Transverse colon (tissue), 4 donors: Measurements from ENCODE around the gene SORT1. TPM values are rescaled to one million over a fixed set of nuclear protein-coding genes. Genes with fewer than 3 reads are reported as not detected.

Experiments used
- DNase-seq: peaks from one replicate; pipeline ENCODE4 v3.0.0-alpha.2; 2019
- H3K27ac ChIP-seq, 4 donors: fragments of 200-600 bp; sonication (generic); 2 replicates each; pipeline ENCODE4 v1.5.1; 2016 to 2018; ENCODE audit warnings: inconsistent platforms in 4 of 4
- H3K27me3 ChIP-seq: fragments of 200-600 bp; sonication (generic); 2 replicates; pipeline ENCODE4 v1.5.1; 2017; ENCODE audit warnings: inconsistent platforms
- H3K36me3 ChIP-seq, 4 donors: fragments of 200-600 bp; sonication (generic); 2 replicates each; pipeline ENCODE4 v1.5.1; 2017 to 2019; ENCODE audit warnings: inconsistent platforms in 4 of 4
- H3K4me1 ChIP-seq, 4 donors: fragments of 200-600 bp; sonication (generic); 2 replicates each; pipeline ENCODE4 v1.5.1; 2017 to 2020; ENCODE audit warnings: inconsistent platforms in 4 of 4
- H3K4me3 ChIP-seq, 4 donors: fragments of 200-600 bp; sonication (generic); 1 replicate in 1 of 4; 2 replicates in 3 of 4; pipeline versions ENCODE4 v1.5.1 to v1.6.1; 2017 to 2019; ENCODE audit warnings: inconsistent platforms in 4 of 4
- H3K9me3 ChIP-seq, 2 donors: fragments of 200-600 bp; sonication (generic); 2 replicates each; pipeline ENCODE4 v1.5.1; 2017 to 2019; ENCODE audit warnings: inconsistent platforms in 2 of 2
- EP300 ChIP-seq: sonication (generic); formaldehyde crosslinking; IDR thresholded peaks from one replicate; pipeline ENCODE4 v1.6.1; 2017; ENCODE audit warnings: antibody characterized with exemption, low read depth
- POLR2A ChIP-seq: fragments of 450-650 bp; IDR thresholded peaks from one replicate; pipeline ENCODE4 v1.6.1; 2016; ENCODE audit warnings: antibody characterized with exemption, mild to moderate bottlenecking, moderate library complexity
- POLR2AphosphoS5 ChIP-seq, 3 donors: sonication (generic); formaldehyde crosslinking; IDR thresholded peaks; one replicate each; pipeline ENCODE4 v1.6.1; 2016; ENCODE audit warnings: antibody characterized with exemption in 3 of 3
- WGBS, 2 donors: methylation state at CpG; one replicate each; pipeline ENCODE4 v1.1.5; 2018; ENCODE audit warnings: low coverage in 1 of 2; 5-methylcytosine and 5-hydroxymethylcytosine counted together
- in situ Hi-C, 4 donors: fragments of 200-750 bp; cut with MboI; loops; one replicate each; pipeline versions ENCODE4 v1.15.0 to v1.15.1; 2017; ENCODE audit warnings: low sequenced_read_pairs in 3 of 4, low pct_ligation_motif_present in 1 of 4, low pct_unique_long_range_greater_than_20kb in 1 of 4
- intact Hi-C: fragments of 100-400 bp; cut with DNase I; formaldehyde crosslinking; loops from one replicate; pipeline ENCODE4 v1.15.1; 2023; ENCODE audit warnings: low total_unique reads
- total RNA-seq, 4 donors: library from RNA; depleted of rRNA; stranded (reverse); fragments of >200 nt; gene quantifications; one replicate each; pipeline ENCODE4 v1.1.0, GENCODE V29; 2016
- TF ChIP-seq, protein P1 (sequence below), 5 experiments: fragments of 200-600 bp in 3 of 5; fragments of 450-650 bp in 2 of 5; sonication (generic) in 3 of 5; IDR thresholded peaks; 1 replicate in 2 of 5; 2 replicates in 3 of 5; pipeline ENCODE4 v1.5.1; 2016 to 2017; ENCODE audit warnings: antibody characterized with exemption in 5 of 5, inconsistent platforms in 3 of 5, mild to moderate bottlenecking in 2 of 5, moderate library complexity in 1 of 5

The SORT1 gene
- total RNA-seq, 4 donors from 2014 or later: 53.5 to 79.3 (median 66.2) TPM

GRCh38 chr1:109350182-109350581, 47.5 kb downstream of the SORT1 start:
- DNase-seq: no peak
- 94 to 100% methylated on average over 3 to 4 of the region's 4 CpGs for WGBS, 2 donors
- Histone ChIP-seq H3K4me1 (peaks cover 0 to 25% (median 8%) of the 10 kb centered on the region in 4 donors), H3K36me3 (peaks cover 0 to 25% (median 12%) of the 10 kb centered on the region in 4 donors), H3K4me3 (no peak overlapping the region), H3K27ac (peak overlapping the region in 1 of 4 donors; percentile 43), H3K9me3 (no peaks in the 10 kb centered on the region), H3K27me3 (no peaks in the 10 kb centered on the region)
- intact Hi-C loops: loop anchor here (10.0 kb wide), 1 partner anchor 55 kb away; no protein-coding TSS in a partner anchor
- in situ Hi-C loops: no loop called here
- no peak for TF ChIP-seq EP300
- TF ChIP-seq, protein P1, sequence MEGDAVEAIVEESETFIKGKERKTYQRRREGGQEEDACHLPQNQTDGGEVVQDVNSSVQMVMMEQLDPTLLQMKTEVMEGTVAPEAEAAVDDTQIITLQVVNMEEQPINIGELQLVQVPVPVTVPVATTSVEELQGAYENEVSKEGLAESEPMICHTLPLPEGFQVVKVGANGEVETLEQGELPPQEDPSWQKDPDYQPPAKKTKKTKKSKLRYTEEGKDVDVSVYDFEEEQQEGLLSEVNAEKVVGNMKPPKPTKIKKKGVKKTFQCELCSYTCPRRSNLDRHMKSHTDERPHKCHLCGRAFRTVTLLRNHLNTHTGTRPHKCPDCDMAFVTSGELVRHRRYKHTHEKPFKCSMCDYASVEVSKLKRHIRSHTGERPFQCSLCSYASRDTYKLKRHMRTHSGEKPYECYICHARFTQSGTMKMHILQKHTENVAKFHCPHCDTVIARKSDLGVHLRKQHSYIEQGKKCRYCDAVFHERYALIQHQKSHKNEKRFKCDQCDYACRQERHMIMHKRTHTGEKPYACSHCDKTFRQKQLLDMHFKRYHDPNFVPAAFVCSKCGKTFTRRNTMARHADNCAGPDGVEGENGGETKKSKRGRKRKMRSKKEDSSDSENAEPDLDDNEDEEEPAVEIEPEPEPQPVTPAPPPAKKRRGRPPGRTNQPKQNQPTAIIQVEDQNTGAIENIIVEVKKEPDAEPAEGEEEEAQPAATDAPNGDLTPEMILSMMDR (IDR thresholded peaks at IDR 0.05): no peak
- TF ChIP-seq POLR2AphosphoS5 (IDR thresholded peaks at IDR 0.05): no peak
- TF ChIP-seq POLR2A: no peak

GRCh38 chr1:109347511-109347910, 50.2 kb downstream of the SORT1 start:
- in situ Hi-C loops (no loop called here), intact Hi-C loops (no loop called here)
- H3K4me1 ChIP-seq: peaks cover 0 to 24% (median 8%) of the 10 kb centered on the region in 4 donors
- no peak overlapping the region for H3K4me3 ChIP-seq
- no peaks in the 10 kb centered on the region for H3K27me3 ChIP-seq
- H3K27ac ChIP-seq: no peak overlapping the region
- no peak for TF ChIP-seq POLR2AphosphoS5 (IDR thresholded peaks at IDR 0.05)
- TF ChIP-seq, protein P1 (IDR thresholded peaks at IDR 0.05): no peak
- TF ChIP-seq POLR2A: no peak
- H3K36me3 ChIP-seq: peaks cover 0 to 40% (median 11%) of the 10 kb centered on the region in 4 donors
- WGBS, 2 donors: 88 to 100% methylated on average over 1 to 6 of the region's 6 CpGs
- no peak for DNase-seq
- no peaks in the 10 kb centered on the region for H3K9me3 ChIP-seq

DNA sequence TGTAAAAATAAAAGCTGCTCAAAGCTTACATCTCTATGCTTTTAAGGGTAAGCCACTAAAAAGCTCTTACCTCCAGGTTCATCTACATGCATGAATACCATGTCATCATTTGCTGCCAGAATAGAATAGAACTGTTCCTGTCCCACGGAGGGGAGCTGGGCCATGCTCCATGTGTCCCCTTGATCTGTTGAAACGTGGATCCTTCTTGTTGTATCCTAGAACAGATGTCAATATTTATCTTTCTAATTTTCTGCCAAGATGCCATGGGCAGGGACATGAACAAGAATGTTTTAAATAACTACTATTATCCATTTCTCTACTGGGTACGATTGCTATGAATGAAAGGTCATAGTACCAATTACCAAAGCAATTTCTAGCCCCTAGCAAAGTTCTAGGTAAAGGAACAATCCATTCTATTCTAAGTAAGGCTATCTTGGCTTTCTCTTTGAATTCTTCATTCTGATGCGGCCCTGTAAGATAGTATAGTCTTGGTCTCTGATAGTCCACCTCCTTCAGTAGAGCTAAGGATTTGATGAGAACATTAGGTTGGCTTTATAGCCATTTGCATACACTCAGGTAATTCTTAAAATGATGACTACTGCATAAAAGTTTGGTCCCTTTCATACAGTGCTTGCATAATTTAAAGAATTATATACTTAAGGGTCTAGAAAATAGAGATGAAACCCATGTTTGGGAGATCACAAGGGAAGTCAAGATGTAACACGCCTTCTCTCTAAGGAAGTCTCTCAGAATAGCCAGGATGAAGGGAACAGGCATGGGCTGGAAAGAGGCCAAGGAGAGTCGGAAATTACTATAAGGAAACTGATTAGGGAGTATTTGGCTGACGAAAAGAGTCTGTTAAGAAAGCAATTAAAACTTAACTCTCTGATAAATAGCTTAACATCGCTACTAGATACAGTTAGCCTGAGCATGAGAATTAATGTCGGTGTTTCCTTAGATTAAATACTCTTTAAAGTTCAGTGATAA, 55.5 kb downstream of the SORT1 start:
- no peaks in the 10 kb centered on the region for H3K27me3 ChIP-seq
- in situ Hi-C loops (no loop called here), intact Hi-C loops (no loop called here)
- H3K27ac ChIP-seq: no peak overlapping the region
- peaks cover 0 to 47% (median 19%) of the 10 kb centered on the region in 4 donors for H3K36me3 ChIP-seq
- WGBS, 2 donors: 56 to 57% methylated on average over 9 of the region's 9 CpGs
- no peak for TF ChIP-seq POLR2A
- TF ChIP-seq POLR2AphosphoS5 (IDR thresholded peaks at IDR 0.05): no peak
- no peak for TF ChIP-seq EP300
- TF ChIP-seq, protein P1 (IDR thresholded peaks at IDR 0.05): no peak
- H3K4me3 ChIP-seq: no peak overlapping the region
- H3K9me3 ChIP-seq: no peaks in the 10 kb centered on the region
- no peaks in the 10 kb centered on the region for H3K4me1 ChIP-seq
- no peak for DNase-seq

DNA sequence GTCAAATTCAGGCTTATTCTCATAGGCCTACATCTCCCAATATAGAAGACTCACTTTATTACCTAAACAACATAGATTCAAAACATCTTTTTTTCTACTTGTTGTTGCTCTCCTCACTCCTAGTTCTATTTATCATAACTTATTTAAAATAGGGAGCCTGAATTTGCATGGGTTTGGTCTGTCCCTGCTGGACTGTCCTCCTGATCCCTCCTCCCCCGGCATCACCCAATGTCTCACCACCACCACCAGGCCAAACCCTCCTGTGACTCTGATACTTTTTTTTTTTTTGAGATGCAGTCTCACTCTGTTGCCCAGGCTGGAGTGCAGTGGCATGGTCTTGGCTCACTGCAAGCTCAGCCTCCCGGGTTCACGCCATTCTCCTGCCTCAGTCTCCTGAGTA, 59.1 kb downstream of the SORT1 start:
- in situ Hi-C loops (no loop called here), intact Hi-C loops (no loop called here)
- no peaks in the 10 kb centered on the region for H3K9me3 ChIP-seq
- H3K27me3 ChIP-seq: no peaks in the 10 kb centered on the region
- no peak for DNase-seq
- TF ChIP-seq, protein P1 (IDR thresholded peaks at IDR 0.05): no peak
- TF ChIP-seq POLR2A: no peak
- no peak for TF ChIP-seq POLR2AphosphoS5 (IDR thresholded peaks at IDR 0.05)
- TF ChIP-seq EP300: no peak
- no peak overlapping the region for H3K27ac ChIP-seq
- no peak overlapping the region for H3K4me3 ChIP-seq
- H3K36me3 ChIP-seq: peaks cover 0 to 56% (median 21%) of the 10 kb centered on the region in 4 donors
- WGBS, 2 donors: 98 to 100% methylated on average over 1 to 3 of the region's 3 CpGs
- H3K4me1 ChIP-seq: no peaks in the 10 kb centered on the region
